Prostate gland (tissue), 2 donors: Measurements from ENCODE around the gene FREM3. TPM values are rescaled to one million over a fixed set of nuclear protein-coding genes. Genes with fewer than 3 reads are reported as not detected.
"Not testable (repeated sequence)": the region's sequence is repeated elsewhere in the genome, so short reads cannot be mapped to it uniquely, and the experiment has no call there.

ENCODE experiments used
- DNase-seq: peaks from one replicate; pipeline ENCODE4 v3.0.0-alpha.2; 2019; ENCODE audit warnings: low spot score
- H3K27ac ChIP-seq, 2 donors: fragments of 200-600 bp; sonication (generic); 2 replicates each; pipeline ENCODE4 v1.5.1; 2017 to 2019
- H3K27me3 ChIP-seq: fragments of 200-600 bp; sonication (generic); replicated peaks from 2 replicates; pipeline ENCODE4 v1.5.1; 2019; ENCODE audit not compliant: insufficient read depth
- H3K36me3 ChIP-seq, 2 donors: fragments of 200-600 bp; sonication (generic); 1 replicate in 1 of 2; 2 replicates in 1 of 2; pipeline versions ENCODE4 v1.5.1 to v1.8.1; 2017 to 2019
- H3K4me1 ChIP-seq: fragments of 200-600 bp; sonication (generic); replicated peaks from 2 replicates; pipeline ENCODE4 v1.5.1; 2019
- H3K4me3 ChIP-seq, 2 donors: fragments of 200-600 bp; sonication (generic); 2 replicates each; pipeline ENCODE4 v1.5.1; 2017 to 2019
- H3K9me3 ChIP-seq: fragments of 200-600 bp; sonication (generic); 2 replicates; pipeline ENCODE4 v1.5.1; 2017
- POLR2A ChIP-seq: fragments of 450-650 bp; IDR thresholded peaks from one replicate; pipeline ENCODE4 v1.6.1; 2016; ENCODE audit warnings: antibody characterized with exemption, mild to moderate bottlenecking
- POLR2AphosphoS5 ChIP-seq: sonication (generic); formaldehyde crosslinking; IDR thresholded peaks from one replicate; pipeline ENCODE4 v1.6.1; 2017; ENCODE audit warnings: antibody characterized with exemption
- WGBS: methylation state at CpG from one replicate; pipeline ENCODE4 v1.1.5; 2018; 5-methylcytosine and 5-hydroxymethylcytosine counted together
- intact Hi-C: fragments of 100-400 bp; cut with DNase I; formaldehyde crosslinking; loops from one replicate; pipeline ENCODE4 v1.14.2; 2022
- total RNA-seq, 2 donors: library from RNA; depleted of rRNA; stranded (reverse); fragments of >200 nt; gene quantifications; one replicate each; pipeline ENCODE4 v1.1.0, GENCODE V29; 2016
- TF ChIP-seq, protein P1 (sequence below), 4 experiments: fragments of 200-600 bp in 2 of 4; fragments of 450-650 bp in 2 of 4; sonication (generic) in 2 of 4; IDR thresholded peaks; 1 replicate in 3 of 4; 2 replicates in 1 of 4; pipeline ENCODE4 v1.5.1; 2016 to 2019; ENCODE audit warnings: antibody characterized with exemption in 4 of 4, mild to moderate bottlenecking in 2 of 4, moderate library complexity in 2 of 4

Gene FREM3
- total RNA-seq, 2 donors from 2014 or later: 0.06 TPM; not detected in 1

DNA sequence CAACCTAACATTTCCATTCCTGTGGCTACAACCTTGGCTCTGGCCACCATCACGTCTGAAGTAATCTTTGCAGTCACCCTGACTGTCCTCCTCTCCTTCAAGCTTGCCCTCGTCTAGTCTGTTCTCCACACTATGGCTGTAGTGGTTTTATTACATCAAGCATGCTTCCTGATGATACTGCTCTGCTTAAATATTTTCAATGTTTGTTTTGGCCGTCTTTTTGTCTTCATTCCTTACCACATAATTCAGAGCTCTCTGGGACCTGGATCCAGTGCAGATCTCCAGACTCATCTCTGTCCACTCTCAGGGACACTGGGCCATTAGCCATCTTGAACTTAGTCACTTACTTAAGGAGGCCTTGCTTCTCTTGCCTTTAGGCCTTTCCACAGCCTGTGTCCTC lies 27.7 kb upstream of the FREM3 start:
- DNase-seq: no peak
- no peak overlapping the region for H3K27ac ChIP-seq
- TF ChIP-seq, protein P1, sequence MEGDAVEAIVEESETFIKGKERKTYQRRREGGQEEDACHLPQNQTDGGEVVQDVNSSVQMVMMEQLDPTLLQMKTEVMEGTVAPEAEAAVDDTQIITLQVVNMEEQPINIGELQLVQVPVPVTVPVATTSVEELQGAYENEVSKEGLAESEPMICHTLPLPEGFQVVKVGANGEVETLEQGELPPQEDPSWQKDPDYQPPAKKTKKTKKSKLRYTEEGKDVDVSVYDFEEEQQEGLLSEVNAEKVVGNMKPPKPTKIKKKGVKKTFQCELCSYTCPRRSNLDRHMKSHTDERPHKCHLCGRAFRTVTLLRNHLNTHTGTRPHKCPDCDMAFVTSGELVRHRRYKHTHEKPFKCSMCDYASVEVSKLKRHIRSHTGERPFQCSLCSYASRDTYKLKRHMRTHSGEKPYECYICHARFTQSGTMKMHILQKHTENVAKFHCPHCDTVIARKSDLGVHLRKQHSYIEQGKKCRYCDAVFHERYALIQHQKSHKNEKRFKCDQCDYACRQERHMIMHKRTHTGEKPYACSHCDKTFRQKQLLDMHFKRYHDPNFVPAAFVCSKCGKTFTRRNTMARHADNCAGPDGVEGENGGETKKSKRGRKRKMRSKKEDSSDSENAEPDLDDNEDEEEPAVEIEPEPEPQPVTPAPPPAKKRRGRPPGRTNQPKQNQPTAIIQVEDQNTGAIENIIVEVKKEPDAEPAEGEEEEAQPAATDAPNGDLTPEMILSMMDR (IDR thresholded peaks at IDR 0.05): no peak
- TF ChIP-seq POLR2A: no peak
- H3K4me1 ChIP-seq: no peaks in the 10 kb centered on the region
- WGBS: 28% methylated on average over 3 of the region's 3 CpGs
- no peaks in the 10 kb centered on the region for H3K9me3 ChIP-seq
- no peaks in the 10 kb centered on the region for H3K27me3 ChIP-seq
- no peak overlapping the region for H3K4me3 ChIP-seq
- intact Hi-C loops: no loop called here
- H3K36me3 ChIP-seq: no peaks in the 10 kb centered on the region

DNA sequence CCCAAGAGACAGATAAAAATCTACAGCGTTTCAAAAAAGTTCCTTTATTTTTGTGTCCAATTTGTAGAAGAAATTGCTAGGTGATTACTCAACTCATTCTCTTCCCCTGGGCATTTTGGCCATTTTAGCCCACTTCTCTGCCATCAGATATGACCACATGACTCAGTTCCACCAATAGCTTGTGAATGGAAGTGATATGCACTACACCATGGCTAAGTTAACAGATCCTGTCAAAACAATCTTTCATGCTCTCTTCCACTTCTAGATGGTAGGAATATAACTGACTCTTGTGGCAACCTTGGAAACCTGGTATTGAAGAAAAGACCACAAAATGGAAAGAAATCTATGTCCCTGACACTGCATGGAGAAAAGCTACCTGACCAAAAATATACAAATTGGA lies 26.2 kb upstream of the FREM3 start:
- H3K36me3 ChIP-seq: no peaks in the 10 kb centered on the region
- no peak overlapping the region for H3K4me3 ChIP-seq
- no peak for DNase-seq
- WGBS: 80% methylated on average over 1 of the region's 1 CpG
- no peaks in the 10 kb centered on the region for H3K4me1 ChIP-seq
- no peaks in the 10 kb centered on the region for H3K27me3 ChIP-seq
- intact Hi-C loops: no loop called here
- H3K27ac ChIP-seq: no peak overlapping the region
- H3K9me3 ChIP-seq: no peaks in the 10 kb centered on the region
- TF ChIP-seq POLR2AphosphoS5: no peak
- no peak for TF ChIP-seq POLR2A
- TF ChIP-seq, protein P1 (IDR thresholded peaks at IDR 0.05): no peak

DNA sequence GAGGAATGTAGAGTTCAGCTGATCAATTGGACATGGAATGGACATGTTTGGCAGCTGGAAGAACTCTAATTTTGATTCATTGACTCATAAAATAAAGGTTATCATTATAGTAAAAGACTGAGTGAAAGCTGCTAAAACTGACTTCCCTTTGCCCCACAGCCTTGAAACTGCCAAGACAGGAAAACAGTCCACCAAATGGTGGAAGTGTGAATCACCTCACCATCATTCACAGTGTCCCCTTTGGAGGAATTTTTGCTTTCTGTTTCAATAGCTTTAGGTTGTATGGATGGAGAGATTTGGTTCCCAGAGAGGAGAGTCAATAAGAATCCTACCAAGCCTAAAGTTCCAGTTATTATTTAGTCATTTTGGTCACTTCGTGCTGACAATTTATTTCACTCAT lies 20.8 kb upstream of the FREM3 start:
- TF ChIP-seq POLR2A (no peak), POLR2AphosphoS5 (no peak)
- TF ChIP-seq, protein P1 (IDR thresholded peaks at IDR 0.05): no peak
- WGBS: 86% methylated on average over 1 of the region's 1 CpG
- Histone ChIP-seq H3K4me3 (no peak overlapping the region), H3K4me1 (no peaks in the 10 kb centered on the region), H3K27ac (no peak overlapping the region), H3K27me3 (no peaks in the 10 kb centered on the region), H3K9me3 (no peaks in the 10 kb centered on the region), H3K36me3 (no peaks in the 10 kb centered on the region)
- intact Hi-C loops: no loop called here
- no peak for DNase-seq

DNA sequence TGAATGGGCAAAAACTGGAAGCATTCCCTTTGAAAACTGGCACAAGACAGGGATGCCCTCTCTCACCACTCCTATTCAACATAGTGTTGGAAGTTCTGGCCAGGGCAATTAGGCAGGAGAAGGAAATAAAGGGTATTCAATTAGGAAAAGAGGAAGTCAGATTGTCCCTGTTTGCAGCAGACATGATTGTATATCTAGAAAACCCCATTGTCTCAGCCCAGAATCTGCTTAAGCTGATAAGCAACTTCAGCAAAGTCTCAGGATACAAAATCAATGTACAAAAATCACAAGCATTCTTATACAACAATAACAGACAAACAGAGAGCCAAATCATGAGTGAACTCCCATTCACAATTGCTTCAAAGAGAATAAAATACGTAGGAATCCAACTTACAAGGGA lies 18.3 kb upstream of the FREM3 start:
- H3K9me3 ChIP-seq, H3K4me1 ChIP-seq, H3K27me3 ChIP-seq, H3K27ac ChIP-seq, H3K36me3 ChIP-seq, H3K4me3 ChIP-seq, intact Hi-C loops, DNase-seq: not testable (repeated sequence)
- WGBS: no CpG with 5 or more reads among the region's 1 CpG

DNA sequence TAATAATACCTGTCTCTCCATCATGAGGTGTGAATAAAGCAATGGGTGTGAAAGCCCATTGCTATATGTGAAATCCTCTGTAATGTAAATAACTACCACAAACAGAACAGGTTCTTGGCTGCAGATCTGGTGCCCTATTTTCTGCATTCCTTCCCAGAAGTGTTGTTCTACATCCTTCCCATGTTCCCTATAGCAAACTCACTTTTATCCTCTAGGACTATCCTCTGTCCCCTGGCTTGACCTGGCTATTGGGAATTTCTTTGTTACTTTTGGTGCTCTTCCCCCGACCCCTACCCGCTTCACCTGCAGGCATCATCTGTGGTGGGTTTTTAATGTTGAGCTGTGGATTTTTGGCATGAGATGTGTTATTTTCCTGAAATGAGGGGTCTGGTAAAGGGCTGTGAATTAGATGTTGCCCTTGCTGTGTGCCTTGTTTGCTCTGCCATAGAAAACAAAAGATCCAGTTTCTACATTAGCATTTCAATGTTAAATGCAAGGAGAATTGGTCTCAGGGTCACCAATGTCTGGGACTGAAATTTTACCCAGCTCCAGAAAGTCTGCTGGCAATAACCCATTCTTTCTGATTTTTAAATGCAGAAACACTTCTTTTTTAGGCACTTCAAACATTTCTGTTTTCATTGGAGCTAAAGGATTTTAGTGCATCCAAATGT lies 13.6 kb upstream of the FREM3 start:
- no peak overlapping the region for H3K27ac ChIP-seq
- no peak overlapping the region for H3K4me3 ChIP-seq
- H3K9me3 ChIP-seq: no peaks in the 10 kb centered on the region
- H3K27me3 ChIP-seq: no peaks in the 10 kb centered on the region
- no peak for DNase-seq
- H3K36me3 ChIP-seq: no peaks in the 10 kb centered on the region
- TF ChIP-seq, protein P1 (IDR thresholded peaks at IDR 0.05): no peak
- TF ChIP-seq POLR2AphosphoS5: no peak
- TF ChIP-seq POLR2A: no peak
- intact Hi-C loops: no loop called here
- H3K4me1 ChIP-seq: no peaks in the 10 kb centered on the region
- 81% methylated on average over 2 of the region's 2 CpGs for WGBS
